Stomach (tissue), 4 donors: ENCODE data around the gene TMCO6.

ENCODE experiments used
- EP300 ChIP-seq: sonication (generic); formaldehyde crosslinking; IDR thresholded peaks from one replicate; pipeline ENCODE4 v1.6.1; 2017; ENCODE audit warnings: antibody characterized with exemption
- POLR2A ChIP-seq, 4 donors: fragments of 450-650 bp; IDR thresholded peaks; one replicate each; pipeline ENCODE4 v1.6.1; 2016; ENCODE audit warnings: antibody characterized with exemption in 4 of 4, control low read depth in 2 of 4, mild to moderate bottlenecking in 1 of 4, moderate library complexity in 1 of 4
- POLR2AphosphoS5 ChIP-seq, 3 donors: sonication (generic); formaldehyde crosslinking; IDR thresholded peaks; one replicate each; pipeline ENCODE4 v1.6.1; 2016; ENCODE audit warnings: antibody characterized with exemption in 3 of 3
- TF ChIP-seq, protein P1 (sequence below), 7 experiments: fragments of 450-650 bp in 4 of 7; fragments of 200-600 bp in 3 of 7; sonication (generic) in 3 of 7; IDR thresholded peaks; one replicate each; pipeline ENCODE4 v1.5.1; 2016 to 2019; ENCODE audit warnings: antibody characterized with exemption in 7 of 7, control low read depth in 2 of 7, mild to moderate bottlenecking in 1 of 7

DNA sequence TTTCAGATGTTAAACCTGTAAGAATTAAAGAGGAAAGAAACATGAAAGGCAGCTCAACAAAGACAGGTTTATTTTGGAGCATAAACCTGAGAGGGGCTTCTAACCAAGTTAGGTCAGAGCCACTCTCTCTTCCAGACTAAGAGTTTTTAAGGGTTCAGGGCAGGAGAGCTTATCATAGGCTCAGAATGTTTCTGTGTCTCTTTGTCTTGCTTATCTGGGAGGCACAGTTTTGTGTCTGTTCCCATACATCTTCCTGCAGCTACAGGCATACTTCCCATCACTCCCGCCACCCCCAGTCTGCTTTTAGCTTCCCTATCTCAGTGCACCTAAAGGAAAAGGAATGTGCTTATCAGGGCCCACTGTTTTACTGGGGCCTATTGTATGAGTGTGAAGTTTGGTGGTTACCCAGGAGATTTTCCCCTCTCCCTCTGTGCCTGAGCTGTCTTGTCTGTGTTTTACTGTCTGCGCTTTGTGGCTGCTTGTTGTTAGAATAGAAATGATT lies 28.2 kb upstream of the TMCO6 start:
- TF ChIP-seq, protein P1, sequence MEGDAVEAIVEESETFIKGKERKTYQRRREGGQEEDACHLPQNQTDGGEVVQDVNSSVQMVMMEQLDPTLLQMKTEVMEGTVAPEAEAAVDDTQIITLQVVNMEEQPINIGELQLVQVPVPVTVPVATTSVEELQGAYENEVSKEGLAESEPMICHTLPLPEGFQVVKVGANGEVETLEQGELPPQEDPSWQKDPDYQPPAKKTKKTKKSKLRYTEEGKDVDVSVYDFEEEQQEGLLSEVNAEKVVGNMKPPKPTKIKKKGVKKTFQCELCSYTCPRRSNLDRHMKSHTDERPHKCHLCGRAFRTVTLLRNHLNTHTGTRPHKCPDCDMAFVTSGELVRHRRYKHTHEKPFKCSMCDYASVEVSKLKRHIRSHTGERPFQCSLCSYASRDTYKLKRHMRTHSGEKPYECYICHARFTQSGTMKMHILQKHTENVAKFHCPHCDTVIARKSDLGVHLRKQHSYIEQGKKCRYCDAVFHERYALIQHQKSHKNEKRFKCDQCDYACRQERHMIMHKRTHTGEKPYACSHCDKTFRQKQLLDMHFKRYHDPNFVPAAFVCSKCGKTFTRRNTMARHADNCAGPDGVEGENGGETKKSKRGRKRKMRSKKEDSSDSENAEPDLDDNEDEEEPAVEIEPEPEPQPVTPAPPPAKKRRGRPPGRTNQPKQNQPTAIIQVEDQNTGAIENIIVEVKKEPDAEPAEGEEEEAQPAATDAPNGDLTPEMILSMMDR (IDR thresholded peaks at IDR 0.05): no peak
- TF ChIP-seq POLR2A (IDR thresholded peaks at IDR 0.05) (no peak), POLR2AphosphoS5 (IDR thresholded peaks at IDR 0.05) (no peak), EP300 (no peak)
